CD14-positive monocyte (primary cell): Measurements from ENCODE around the gene PITPNC1. TPM values are rescaled to one million over a fixed set of nuclear protein-coding genes. Genes with fewer than 3 reads are reported as not detected.
A peak's percentile ranks its signal among the peaks of the same experiment; 100 is the strongest.

ENCODE experiments used
- DNase-seq, 3 donors: peaks; one replicate each; pipeline ENCODE4 v3.0.0-alpha.2; 2011 to 2022
- H2AFZ ChIP-seq: 2 replicates; pipeline ENCODE4 v1.6.0; 2012; ENCODE audit warnings: mild to moderate bottlenecking, low read depth, low read length, inconsistent platforms; ENCODE audit not compliant: insufficient read depth, poor library complexity, severe bottlenecking
- H3K27ac ChIP-seq, 2 donors: 1 replicate in 1 of 2; 2 replicates in 1 of 2; pipeline ENCODE4 v1.5.1; 2012 to 2013; ENCODE audit warnings: low read length in 2 of 2, control low read depth in 1 of 2, inconsistent platforms in 1 of 2, low read depth in 1 of 2, mild to moderate bottlenecking in 1 of 2
- H3K27me3 ChIP-seq, 2 donors: one replicate each; pipeline versions ENCODE4 v1.6.0 to v1.6.1; 2011 to 2013; ENCODE audit warnings: low read length in 2 of 2; ENCODE audit not compliant: control insufficient read depth in 2 of 2, insufficient read depth in 2 of 2
- H3K36me3 ChIP-seq, 2 donors: replicated peaks in 1 of 2; 1 replicate in 1 of 2; 2 replicates in 1 of 2; pipeline versions ENCODE4 v1.5.1 to v1.6.1; 2012 to 2013; ENCODE audit warnings: low read length in 2 of 2, control low read depth in 1 of 2, inconsistent platforms in 1 of 2, mild to moderate bottlenecking in 1 of 2; ENCODE audit not compliant: insufficient read depth in 2 of 2, control insufficient read depth in 1 of 2
- H3K4me1 ChIP-seq, 2 donors: 1 replicate in 1 of 2; 2 replicates in 1 of 2; pipeline versions ENCODE4 v1.5.1 to v1.6.1; 2012 to 2013; ENCODE audit warnings: low read length in 2 of 2, control low read depth in 1 of 2, inconsistent platforms in 1 of 2, mild to moderate bottlenecking in 1 of 2, moderate library complexity in 1 of 2; ENCODE audit not compliant: insufficient read depth in 2 of 2, control insufficient read depth in 1 of 2
- H3K4me2 ChIP-seq: replicated peaks from 2 replicates; pipeline ENCODE3; 2012; ENCODE audit warnings: low read length, moderate library complexity, mild to moderate bottlenecking; ENCODE audit not compliant: poor library complexity, severe bottlenecking; ENCODE audit errors: extremely low read depth
- H3K4me3 ChIP-seq, 3 experiments: fragments of 200-600 bp in 1 of 3; sonication (generic) in 1 of 3; replicated peaks in 1 of 3; 1 replicate in 2 of 3; 2 replicates in 1 of 3; pipeline ENCODE4 v1.5.1; 2011 to 2013; ENCODE audit warnings: low read length in 3 of 3, mild to moderate bottlenecking in 3 of 3, control low read depth in 2 of 3, low read depth in 2 of 3, inconsistent platforms in 1 of 3, moderate library complexity in 1 of 3
- H3K79me2 ChIP-seq: 2 replicates; pipeline ENCODE4 v1.6.0; 2012; ENCODE audit warnings: mild to moderate bottlenecking, control low read depth, inconsistent platforms, low read length, moderate library complexity; ENCODE audit not compliant: insufficient read depth
- H3K9ac ChIP-seq: 2 replicates; pipeline ENCODE4 v1.6.0; 2017; ENCODE audit warnings: low read length, mild to moderate bottlenecking; ENCODE audit not compliant: insufficient read depth, poor library complexity, severe bottlenecking
- H3K9me3 ChIP-seq, 2 donors: replicated peaks in 1 of 2; 1 replicate in 1 of 2; 2 replicates in 1 of 2; pipeline versions ENCODE4 v1.5.1 to v1.6.1; 2012 to 2013; ENCODE audit warnings: low read length in 2 of 2, control low read depth in 1 of 2; ENCODE audit not compliant: control insufficient read depth in 1 of 2, insufficient read depth in 1 of 2
- H4K20me1 ChIP-seq: 2 replicates; pipeline ENCODE4 v1.6.0; 2012; ENCODE audit warnings: mild to moderate bottlenecking, low read length, control low read depth, moderate library complexity; ENCODE audit not compliant: insufficient read depth
- H3K27ac Mint-ChIP-seq, 7 donors: one replicate each; pipeline ENCODE4 v1.8.0; 2020; ENCODE audit warnings: mild to moderate bottlenecking in 7 of 7, mixed read lengths in 7 of 7, moderate library complexity in 6 of 7, inconsistent platforms in 2 of 7
- H3K27me3 Mint-ChIP-seq, 3 donors: one replicate each; pipeline ENCODE4 v1.8.0; 2021 to 2022; ENCODE audit warnings: low read depth in 3 of 3, mild to moderate bottlenecking in 3 of 3, mixed read lengths in 3 of 3, moderate library complexity in 3 of 3, inconsistent platforms in 1 of 3
- H3K36me3 Mint-ChIP-seq, 2 donors: one replicate each; pipeline ENCODE4 v1.8.0; 2020; ENCODE audit warnings: mixed read lengths in 2 of 2, inconsistent platforms in 1 of 2, mild to moderate bottlenecking in 1 of 2
- H3K4me1 Mint-ChIP-seq: one replicate; pipeline ENCODE4 v1.8.0; 2020; ENCODE audit warnings: mild to moderate bottlenecking, mixed read lengths
- H3K4me3 Mint-ChIP-seq, 2 donors: one replicate each; pipeline ENCODE4 v1.8.0; 2020; ENCODE audit warnings: mild to moderate bottlenecking in 2 of 2, mixed read lengths in 2 of 2, moderate library complexity in 1 of 2
- H3K9me3 Mint-ChIP-seq, 7 donors: one replicate each; pipeline ENCODE4 v1.8.0; 2020 to 2022; ENCODE audit warnings: mixed read lengths in 7 of 7, mild to moderate bottlenecking in 6 of 7, moderate library complexity in 6 of 7, inconsistent platforms in 2 of 7
- WGBS: methylation state at CpG from one replicate; pipeline ENCODE4 v1.1.5; 2013; ENCODE audit warnings: missing lambda C conversion rate; ENCODE audit not compliant: insufficient coverage; 5-methylcytosine and 5-hydroxymethylcytosine counted together
- intact Hi-C, 2 donors: fragments of 100-400 bp; cut with micrococcal nuclease; formaldehyde crosslinking; loops; one replicate each; pipeline versions ENCODE4 v1.15.0 to v1.15.1; 2023
- polyA plus RNA-seq, 3 donors: library from polyadenylated mRNA; depleted of rRNA in 1 of 3; unstranded in 2 of 3; stranded (reverse) in 1 of 3; fragments of 300-500 nt in 2 of 3; fragments of >200 nt in 1 of 3; fragmentation: Illumina TruSeq in 2 of 3; gene quantifications; 1 replicate in 2 of 3; 2 replicates in 1 of 3; pipeline ENCODE4 v1.2.3, GENCODE V29; 2012 to 2021
- TF ChIP-seq, protein P1 (sequence below): fragments of 200-600 bp; IDR thresholded peaks from one replicate; pipeline ENCODE4 v1.8.0; 2022; ENCODE audit warnings: antibody characterized with exemption, mild to moderate bottlenecking

The PITPNC1 gene
- polyA plus RNA-seq, 3 donors: 18.5 to 31.0 (median 21.7) TPM

DNA sequence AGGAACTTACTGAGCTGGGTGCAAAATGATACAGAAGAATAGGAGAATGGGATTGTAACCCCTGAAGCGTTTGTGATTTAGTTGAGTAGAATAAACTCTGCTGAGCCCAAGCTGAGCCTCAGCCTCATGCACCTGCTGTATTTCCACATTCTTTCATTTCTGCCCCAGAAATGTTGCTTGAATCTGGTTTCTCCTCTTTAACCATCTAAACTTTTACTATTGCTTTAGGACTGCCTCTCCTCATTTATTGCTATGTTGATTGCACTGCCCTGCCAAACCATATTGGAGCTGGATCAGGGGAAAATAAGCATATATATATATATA is 64.8 kb downstream of the PITPNC1 start:
- Histone ChIP-seq H3K4me3 (peak overlapping the region in 1 of 3 experiments; percentile 50), H3K27ac (peak overlapping the region; percentile 50 to 92), H3K4me2 (peak overlapping the region; percentile 61), H3K4me1 (peaks cover 48 to 51% of the 10 kb centered on the region in 2 donors), H3K79me2 (peaks cover 27% of the 10 kb centered on the region), H2AFZ (peak overlapping the region; percentile 46), H3K9me3 (no peaks in the 10 kb centered on the region), H3K9ac (peak overlapping the region; percentile 61), H3K36me3 (no peaks in the 10 kb centered on the region), H3K27me3 (no peaks in the 10 kb centered on the region), H4K20me1 (no peaks in the 10 kb centered on the region)
- H3K36me3 Mint-ChIP-seq: peaks cover 0 to 4% of the 10 kb centered on the region in 2 donors
- H3K4me1 Mint-ChIP-seq: peaks cover 59% of the 10 kb centered on the region
- H3K4me3 Mint-ChIP-seq: no peak overlapping the region
- H3K27ac Mint-ChIP-seq: peak overlapping the region in 5 of 7 donors; percentile 84 to 92 (median 89)
- TF ChIP-seq, protein P1, sequence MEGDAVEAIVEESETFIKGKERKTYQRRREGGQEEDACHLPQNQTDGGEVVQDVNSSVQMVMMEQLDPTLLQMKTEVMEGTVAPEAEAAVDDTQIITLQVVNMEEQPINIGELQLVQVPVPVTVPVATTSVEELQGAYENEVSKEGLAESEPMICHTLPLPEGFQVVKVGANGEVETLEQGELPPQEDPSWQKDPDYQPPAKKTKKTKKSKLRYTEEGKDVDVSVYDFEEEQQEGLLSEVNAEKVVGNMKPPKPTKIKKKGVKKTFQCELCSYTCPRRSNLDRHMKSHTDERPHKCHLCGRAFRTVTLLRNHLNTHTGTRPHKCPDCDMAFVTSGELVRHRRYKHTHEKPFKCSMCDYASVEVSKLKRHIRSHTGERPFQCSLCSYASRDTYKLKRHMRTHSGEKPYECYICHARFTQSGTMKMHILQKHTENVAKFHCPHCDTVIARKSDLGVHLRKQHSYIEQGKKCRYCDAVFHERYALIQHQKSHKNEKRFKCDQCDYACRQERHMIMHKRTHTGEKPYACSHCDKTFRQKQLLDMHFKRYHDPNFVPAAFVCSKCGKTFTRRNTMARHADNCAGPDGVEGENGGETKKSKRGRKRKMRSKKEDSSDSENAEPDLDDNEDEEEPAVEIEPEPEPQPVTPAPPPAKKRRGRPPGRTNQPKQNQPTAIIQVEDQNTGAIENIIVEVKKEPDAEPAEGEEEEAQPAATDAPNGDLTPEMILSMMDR: no peak
- peaks cover 0 to 3% (median 2%) of the 10 kb centered on the region in 3 donors for H3K27me3 Mint-ChIP-seq
- no CpG with 5 or more reads among the region's 1 CpG for WGBS
- intact Hi-C loops: loop anchor here in 1 of 2 donors (5.0 kb wide), 1 partner anchor 35 kb away; no protein-coding TSS in a partner anchor
- H3K9me3 Mint-ChIP-seq: no peaks in the 10 kb centered on the region
- DNase-seq: no peak

DNA sequence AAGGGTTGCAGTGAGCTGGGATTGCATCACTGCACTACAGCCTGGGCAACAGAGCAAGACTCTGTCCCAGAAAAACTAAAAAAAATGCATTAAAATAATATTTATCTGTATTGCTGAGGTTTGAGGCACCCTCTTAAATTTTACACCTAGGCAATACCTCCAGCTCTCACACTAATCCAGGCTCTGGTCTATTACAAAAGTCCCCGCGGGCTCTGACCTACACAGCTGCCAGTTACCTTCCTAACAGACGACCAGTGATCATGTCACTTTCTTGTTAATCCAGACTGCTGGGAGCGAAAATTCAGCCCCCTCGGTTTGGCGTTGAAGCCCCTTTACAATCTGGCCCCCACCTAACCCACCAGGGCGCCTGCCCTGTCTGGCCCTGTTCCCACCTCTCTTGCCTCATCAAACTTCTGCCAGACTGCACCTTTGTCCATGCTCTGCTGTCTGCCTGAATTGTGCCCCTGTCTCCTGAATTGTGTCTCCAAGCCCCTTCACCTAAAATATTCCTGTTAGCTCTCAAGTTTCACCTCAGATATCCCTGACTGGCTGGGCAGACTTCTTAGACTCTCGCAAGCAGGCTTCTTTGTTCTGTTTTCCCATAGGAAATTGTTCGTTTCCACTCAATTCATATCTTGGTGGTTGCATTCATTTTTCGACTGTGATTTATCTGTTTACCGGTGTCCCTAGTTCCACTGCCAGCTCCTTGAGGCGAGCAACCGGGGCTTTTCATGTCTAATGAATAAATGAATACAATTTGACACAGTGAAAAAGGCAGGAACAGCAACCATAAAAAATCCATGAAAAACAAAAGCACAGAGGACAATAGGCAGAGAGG is 65.9 kb downstream of the PITPNC1 start:
- peaks cover 21% of the 10 kb centered on the region for H3K79me2 ChIP-seq
- no peaks in the 10 kb centered on the region for H3K36me3 ChIP-seq
- H3K9me3 Mint-ChIP-seq: no peaks in the 10 kb centered on the region
- no peaks in the 10 kb centered on the region for H3K27me3 ChIP-seq
- no peak overlapping the region for H3K4me3 ChIP-seq
- no peak overlapping the region for H2AFZ ChIP-seq
- 81% methylated on average over 9 of the region's 13 CpGs for WGBS
- H3K27ac Mint-ChIP-seq: peak overlapping the region in 6 of 7 donors; percentile 12 to 64 (median 26)
- intact Hi-C loops: loop anchor here in 1 of 2 donors (5.0 kb wide), 1 partner anchor 34 kb away; no protein-coding TSS in a partner anchor
- H3K36me3 Mint-ChIP-seq: peaks cover 0 to 4% of the 10 kb centered on the region in 2 donors
- H3K9me3 ChIP-seq: no peaks in the 10 kb centered on the region
- H3K27me3 Mint-ChIP-seq: peaks cover 0 to 4% (median 2%) of the 10 kb centered on the region in 3 donors
- no peak overlapping the region for H3K27ac ChIP-seq
- peaks cover 37 to 40% of the 10 kb centered on the region in 2 donors for H3K4me1 ChIP-seq
- TF ChIP-seq, protein P1: no peak
- no peak overlapping the region for H3K9ac ChIP-seq
- no peak for DNase-seq
- H3K4me3 Mint-ChIP-seq: no peak overlapping the region
- no peak overlapping the region for H3K4me2 ChIP-seq
- peaks cover 47% of the 10 kb centered on the region for H3K4me1 Mint-ChIP-seq
- no peaks in the 10 kb centered on the region for H4K20me1 ChIP-seq
